H1 (cell line): ENCODE measurements around the gene NTRK2. TPM values are rescaled to one million over a fixed set of nuclear protein-coding genes. Genes with fewer than 3 reads are reported as not detected.

Experiments
- SIRT6 ChIP-seq: IDR thresholded peaks from one replicate; pipeline ENCODE4 v1.7.1; 2012; ENCODE audit warnings: low read length, inconsistent platforms
- polyA plus RNA-seq, 7 experiments: library from polyadenylated mRNA; depleted of rRNA in 3 of 7; stranded (reverse) in 5 of 7; unstranded in 2 of 7; fragments of >200 nt in 5 of 7; fragments of 200-250 nt in 2 of 7; gene quantifications; 1 replicate in 5 of 7; 2 replicates in 1 of 7; 4 replicates in 1 of 7; pipeline versions ENCODE4 v1.2.1 to v1.2.3, GENCODE V29; 2011 to 2013; ENCODE audit warnings: missing spikeins in 2 of 7, mixed read lengths in 2 of 7
- total RNA-seq: library from RNA; stranded (reverse); fragmentation: NEBNext Ultra II Directional; extraction: Animal tissue kit (Norgen Biotek cat#: 25700); gene quantifications from 2 replicates; pipeline ENCODE4 v1.2.1, GENCODE V29; 2021

Gene NTRK2
- total and polyA plus RNA-seq, 2 of the 8 experiments (the other 6 are each of a cell fraction or from before 2014, with no cell fraction given): 0.03 to 0.04 TPM

DNA sequence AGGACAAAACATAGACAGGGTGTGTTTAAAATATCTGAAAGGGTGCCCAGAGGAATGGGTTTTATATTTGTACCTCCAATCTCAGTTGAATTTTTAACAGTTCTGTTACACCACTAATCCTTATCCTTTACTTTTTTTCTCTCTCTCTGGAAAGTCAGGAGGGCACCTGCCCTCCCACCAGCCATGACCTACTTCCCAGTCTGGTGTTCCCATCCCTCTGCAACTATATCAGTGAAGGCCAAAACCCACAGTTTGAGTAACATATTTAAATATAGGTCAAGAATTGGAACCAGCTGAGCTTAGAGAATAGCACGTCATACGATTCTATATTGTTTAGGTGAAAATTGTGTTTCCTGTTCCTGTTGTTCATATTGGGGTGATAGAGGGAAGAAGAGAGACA is 229.8 kb downstream of the NTRK2 start (continued):
- TF ChIP-seq SIRT6: no peak
